ENCODE data around the gene NSG1.

GRCh38 chr4:4410271-4410670, 23.4 kb downstream of the NSG1 start:
- no peak for TF ChIP-seq CTCF (IDR thresholded peaks at IDR 0.05)
- no peak for TF ChIP-seq EZH2 (IDR thresholded peaks at IDR 0.05)
- no peak for TF ChIP-seq EZH2phosphoT487 (IDR thresholded peaks at IDR 0.05)
